Muscle of leg (tissue), 11 donors: ENCODE data around the gene WARS2. TPM values are rescaled to one million over a fixed set of nuclear protein-coding genes. Genes with fewer than 3 reads are reported as not detected.

Source experiments
- DNase-seq: peaks from one replicate; pipeline ENCODE4 v3.0.0; 2013
- H3K27ac ChIP-seq: one replicate; pipeline ENCODE4 v1.5.1; 2013; ENCODE audit warnings: mild to moderate bottlenecking, low read length, control low read depth
- H3K27me3 ChIP-seq: one replicate; pipeline ENCODE4 v1.6.1; 2013; ENCODE audit warnings: low read length; ENCODE audit not compliant: control insufficient read depth, insufficient read depth
- H3K36me3 ChIP-seq: one replicate; pipeline ENCODE4 v1.6.1; 2013; ENCODE audit warnings: low read length; ENCODE audit not compliant: control insufficient read depth, insufficient read depth
- H3K4me1 ChIP-seq: one replicate; pipeline ENCODE4 v1.6.1; 2013; ENCODE audit warnings: low read length; ENCODE audit not compliant: control insufficient read depth, insufficient read depth
- H3K4me3 ChIP-seq: one replicate; pipeline ENCODE4 v1.5.1; 2013; ENCODE audit warnings: low read length, control low read depth
- H3K9me3 ChIP-seq: replicated peaks from 2 replicates; pipeline ENCODE4 v1.6.1; 2013; ENCODE audit warnings: low read depth, low read length; ENCODE audit not compliant: control insufficient read depth
- WGBS: methylation state at CpG from one replicate; pipeline ENCODE4 v1.1.5; 2013; ENCODE audit warnings: missing lambda C conversion rate; ENCODE audit not compliant: insufficient coverage; 5-methylcytosine and 5-hydroxymethylcytosine counted together
- polyA plus RNA-seq, 8 donors: library from polyadenylated mRNA; unstranded; fragments of 120-200 nt; gene quantifications; one replicate each; pipeline versions ENCODE4 v1.2.1 to v1.2.3, GENCODE V29; 2013; ENCODE audit warnings: inconsistent platforms in 1 of 8, low replicate concordance in 1 of 8; ENCODE audit not compliant: insufficient read length in 8 of 8, insufficient read depth in 1 of 8
- total RNA-seq: library from RNA; stranded (reverse); fragments of 120-200 nt; gene quantifications from one replicate; pipeline ENCODE4 v1.2.4, GENCODE V29; 2013

WARS2 gene
- total and polyA plus RNA-seq, 9 donors: 16.3 to 25.8 (median 20.2) TPM

GRCh38 chr1:119097380-119097779 lies 43.1 kb downstream of the WARS2 start:
- no peaks in the 10 kb centered on the region for H3K9me3 ChIP-seq
- H3K4me3 ChIP-seq: no peak overlapping the region
- WGBS: no CpG with 5 or more reads among the region's 3 CpGs
- H3K36me3 ChIP-seq: no peaks in the 10 kb centered on the region
- peak; percentile 50 for DNase-seq
- H3K27ac ChIP-seq: no peak overlapping the region
- no peaks in the 10 kb centered on the region for H3K27me3 ChIP-seq
- no peaks in the 10 kb centered on the region for H3K4me1 ChIP-seq

GRCh38 chr1:119093721-119094120 lies 46.7 kb downstream of the WARS2 start:
- Histone ChIP-seq H3K27ac (no peak overlapping the region), H3K4me3 (no peak overlapping the region), H3K4me1 (no peaks in the 10 kb centered on the region), H3K36me3 (no peaks in the 10 kb centered on the region), H3K27me3 (no peaks in the 10 kb centered on the region), H3K9me3 (peaks cover 8% of the 10 kb centered on the region)
- WGBS: no CpG with 5 or more reads among the region's 1 CpG
- no peak for DNase-seq

GRCh38 chr1:119091618-119092017 lies 48.8 kb downstream of the WARS2 start:
- 22% methylated on average over 3 of the region's 4 CpGs for WGBS
- no peaks in the 10 kb centered on the region for H3K36me3 ChIP-seq

GRCh38 chr1:119090250-119090649 lies 50.2 kb downstream of the WARS2 start:
- Histone ChIP-seq H3K27ac (no peak overlapping the region), H3K4me1 (no peaks in the 10 kb centered on the region), H3K36me3 (no peaks in the 10 kb centered on the region), H3K9me3 (peaks cover 8% of the 10 kb centered on the region), H3K4me3 (no peak overlapping the region), H3K27me3 (no peaks in the 10 kb centered on the region)
- no CpG with 5 or more reads among the region's 3 CpGs for WGBS
- no peak for DNase-seq

More at GRCh38 chr1:119091618-119092017, 48.8 kb downstream of the WARS2 start:
- Histone ChIP-seq H3K9me3 (peaks cover 8% of the 10 kb centered on the region), H3K4me1 (no peaks in the 10 kb centered on the region), H3K27ac (no peak overlapping the region), H3K4me3 (no peak overlapping the region), H3K27me3 (no peaks in the 10 kb centered on the region)
- peak; percentile 49 for DNase-seq

- Histone ChIP-seq H3K27ac (no peak overlapping the region), H3K4me1 (no peaks in the 10 kb centered on the region), H3K27me3 (no peaks in the 10 kb centered on the region), H3K4me3 (no peak overlapping the region), H3K9me3 (peaks cover 8% of the 10 kb centered on the region), H3K36me3 (no peaks in the 10 kb centered on the region)
- no peak for DNase-seq
- 67% methylated on average over 1 of the region's 2 CpGs for WGBS
Observed at GRCh38 chr1:119086830-119087229, 53.6 kb downstream of the WARS2 start.

GRCh38 chr1:119084798-119085197 lies 55.7 kb downstream of the WARS2 start:
- H3K9me3 ChIP-seq: no peaks in the 10 kb centered on the region
- H3K27ac ChIP-seq: peak overlapping the region; percentile 56
- no peaks in the 10 kb centered on the region for H3K36me3 ChIP-seq
- peak; percentile 56 for DNase-seq
- H3K4me1 ChIP-seq: peaks cover 2% of the 10 kb centered on the region
- no peaks in the 10 kb centered on the region for H3K27me3 ChIP-seq
- H3K4me3 ChIP-seq: no peak overlapping the region
- 51% methylated on average over 9 of the region's 10 CpGs for WGBS

- no CpG with 5 or more reads among the region's 6 CpGs for WGBS
- DNase-seq: peak; percentile 36
- H3K9me3 ChIP-seq: no peaks in the 10 kb centered on the region
- no peaks in the 10 kb centered on the region for H3K36me3 ChIP-seq
- no peak overlapping the region for H3K4me3 ChIP-seq
- H3K27ac ChIP-seq: no peak overlapping the region
- no peaks in the 10 kb centered on the region for H3K27me3 ChIP-seq
- peaks cover 2% of the 10 kb centered on the region for H3K4me1 ChIP-seq
Observed at GRCh38 chr1:119083980-119084379, 56.5 kb downstream of the WARS2 start.

- Histone ChIP-seq H3K27ac (no peak overlapping the region), H3K4me1 (peaks cover 2% of the 10 kb centered on the region), H3K36me3 (no peaks in the 10 kb centered on the region), H3K27me3 (no peaks in the 10 kb centered on the region), H3K4me3 (no peak overlapping the region), H3K9me3 (no peaks in the 10 kb centered on the region)
- no CpG with 5 or more reads among the region's 1 CpG for WGBS
- no peak for DNase-seq
Observed at GRCh38 chr1:119083479-119083878, 57.0 kb downstream of the WARS2 start.

GRCh38 chr1:119081700-119082099 lies 58.8 kb downstream of the WARS2 start:
- no peak for DNase-seq
- no peak overlapping the region for H3K4me3 ChIP-seq
- H3K36me3 ChIP-seq: no peaks in the 10 kb centered on the region
- H3K9me3 ChIP-seq: no peaks in the 10 kb centered on the region
- no peak overlapping the region for H3K27ac ChIP-seq
- H3K27me3 ChIP-seq: no peaks in the 10 kb centered on the region
- H3K4me1 ChIP-seq: peaks cover 2% of the 10 kb centered on the region
- WGBS: no CpG with 5 or more reads among the region's 3 CpGs

- Histone ChIP-seq H3K4me1 (peaks cover 2% of the 10 kb centered on the region), H3K36me3 (no peaks in the 10 kb centered on the region), H3K9me3 (no peaks in the 10 kb centered on the region), H3K27me3 (no peaks in the 10 kb centered on the region), H3K4me3 (no peak overlapping the region), H3K27ac (no peak overlapping the region)
- no peak for DNase-seq
Observed at GRCh38 chr1:119081267-119081666, 59.2 kb downstream of the WARS2 start.

- peaks cover 2% of the 10 kb centered on the region for H3K4me1 ChIP-seq
- H3K27ac ChIP-seq: no peak overlapping the region
- H3K9me3 ChIP-seq: no peaks in the 10 kb centered on the region
- H3K36me3 ChIP-seq: no peaks in the 10 kb centered on the region
- WGBS: 56% methylated on average over 3 of the region's 4 CpGs
- H3K27me3 ChIP-seq: no peaks in the 10 kb centered on the region
- DNase-seq: no peak
- no peak overlapping the region for H3K4me3 ChIP-seq
Observed at GRCh38 chr1:119080586-119080985, 59.9 kb downstream of the WARS2 start.
